ENCODE data around the gene MICU1.

- no peak for TF ChIP-seq ARNTL (CRISPR knock-in tag; IDR thresholded peaks at IDR 0.05; ENCODE audit: borderline replicate concordance, low read depth)
- no peak for TF ChIP-seq TCF4 (CRISPR knock-in tag; IDR thresholded peaks at IDR 0.05; ENCODE audit: borderline replicate concordance)
- no peak for TF ChIP-seq CREB5 (CRISPR knock-in tag; IDR thresholded peaks at IDR 0.05; ENCODE audit: low read depth)
- TF ChIP-seq, protein P1, sequence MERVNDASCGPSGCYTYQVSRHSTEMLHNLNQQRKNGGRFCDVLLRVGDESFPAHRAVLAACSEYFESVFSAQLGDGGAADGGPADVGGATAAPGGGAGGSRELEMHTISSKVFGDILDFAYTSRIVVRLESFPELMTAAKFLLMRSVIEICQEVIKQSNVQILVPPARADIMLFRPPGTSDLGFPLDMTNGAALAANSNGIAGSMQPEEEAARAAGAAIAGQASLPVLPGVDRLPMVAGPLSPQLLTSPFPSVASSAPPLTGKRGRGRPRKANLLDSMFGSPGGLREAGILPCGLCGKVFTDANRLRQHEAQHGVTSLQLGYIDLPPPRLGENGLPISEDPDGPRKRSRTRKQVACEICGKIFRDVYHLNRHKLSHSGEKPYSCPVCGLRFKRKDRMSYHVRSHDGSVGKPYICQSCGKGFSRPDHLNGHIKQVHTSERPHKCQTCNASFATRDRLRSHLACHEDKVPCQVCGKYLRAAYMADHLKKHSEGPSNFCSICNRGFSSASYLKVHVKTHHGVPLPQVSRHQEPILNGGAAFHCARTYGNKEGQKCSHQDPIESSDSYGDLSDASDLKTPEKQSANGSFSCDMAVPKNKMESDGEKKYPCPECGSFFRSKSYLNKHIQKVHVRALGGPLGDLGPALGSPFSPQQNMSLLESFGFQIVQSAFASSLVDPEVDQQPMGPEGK (CRISPR knock-in tag; IDR thresholded peaks at IDR 0.05; ENCODE audit: borderline replicate concordance), result no peak
- no peak for TF ChIP-seq ZNF8 (CRISPR knock-in tag; IDR thresholded peaks at IDR 0.05)
- no peak for TF ChIP-seq ZNF565 (CRISPR knock-in tag; conservative IDR thresholded peaks at IDR 0.05; ENCODE audit: low read depth)
- TF ChIP-seq BACH2 (CRISPR knock-in tag; IDR thresholded peaks at IDR 0.05; ENCODE audit: borderline replicate concordance), result no peak
- no peak for TF ChIP-seq POU6F1 (CRISPR knock-in tag; IDR thresholded peaks at IDR 0.05; ENCODE audit: borderline replicate concordance, low read depth)
- TF ChIP-seq CSDC2 (CRISPR knock-in tag; IDR thresholded peaks at IDR 0.05), result no peak
- no peak for TF ChIP-seq OSR1 (CRISPR knock-in tag; IDR thresholded peaks at IDR 0.05)
- TF ChIP-seq, protein P2, sequence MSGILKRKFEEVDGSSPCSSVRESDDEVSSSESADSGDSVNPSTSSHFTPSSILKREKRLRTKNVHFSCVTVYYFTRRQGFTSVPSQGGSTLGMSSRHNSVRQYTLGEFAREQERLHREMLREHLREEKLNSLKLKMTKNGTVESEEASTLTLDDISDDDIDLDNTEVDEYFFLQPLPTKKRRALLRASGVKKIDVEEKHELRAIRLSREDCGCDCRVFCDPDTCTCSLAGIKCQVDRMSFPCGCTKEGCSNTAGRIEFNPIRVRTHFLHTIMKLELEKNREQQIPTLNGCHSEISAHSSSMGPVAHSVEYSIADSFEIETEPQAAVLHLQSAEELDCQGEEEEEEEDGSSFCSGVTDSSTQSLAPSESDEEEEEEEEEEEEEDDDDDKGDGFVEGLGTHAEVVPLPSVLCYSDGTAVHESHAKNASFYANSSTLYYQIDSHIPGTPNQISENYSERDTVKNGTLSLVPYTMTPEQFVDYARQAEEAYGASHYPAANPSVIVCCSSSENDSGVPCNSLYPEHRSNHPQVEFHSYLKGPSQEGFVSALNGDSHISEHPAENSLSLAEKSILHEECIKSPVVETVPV (CRISPR knock-in tag; IDR thresholded peaks at IDR 0.05), result no peak
- TF ChIP-seq TOX (CRISPR knock-in tag; IDR thresholded peaks at IDR 0.05; ENCODE audit: borderline replicate concordance), result no peak
These were observed 287.7 kb downstream of the MICU1 start for GRCh38 chr10:72338180-72338579.
